WTC11 (cell line): Measurements from ENCODE around the gene ARHGAP22. TPM values are rescaled to one million over a fixed set of nuclear protein-coding genes. Genes with fewer than 3 reads are reported as not detected.

ENCODE experiments used
- ATAC-seq: fragments of 200-7000 bp; cut with Tn5 transposase; 2 replicates; pipeline ENCODE4 v1.10.0; 2021; ENCODE audit warnings: mild to moderate bottlenecking, moderate library complexity
- CTCF ChIA-PET: fragments of 300-600 bp; sonication (Branson Sonifier 250); formaldehyde crosslinking; loops from one replicate; lab custom pipeline; 2021; ENCODE audit warnings: antibody characterized with exemption; lab: Charles Lee
- POLR2A ChIA-PET: fragments of 350-600 bp; sonication (Branson Sonifier 250); formaldehyde crosslinking; loops from one replicate; lab custom pipeline; 2021; ENCODE audit warnings: antibody characterized with exemption; lab: Charles Lee
- DNase-seq: peaks from one replicate; pipeline ENCODE4 v3.0.0; 2021; ENCODE audit warnings: low spot score
- H3K27ac Mint-ChIP-seq: 2 replicates; pipeline ENCODE4 v1.8.0; 2021; ENCODE audit warnings: mixed read lengths
- H3K27me3 Mint-ChIP-seq: 2 replicates; pipeline ENCODE4 v1.8.0; 2021; ENCODE audit warnings: low read depth, mild to moderate bottlenecking, moderate library complexity, mixed read lengths
- H3K36me3 Mint-ChIP-seq: 2 replicates; pipeline ENCODE4 v1.8.0; 2021; ENCODE audit warnings: mixed read lengths
- H3K4me1 Mint-ChIP-seq: 2 replicates; pipeline ENCODE4 v1.8.0; 2022; ENCODE audit warnings: mixed read lengths
- H3K4me3 Mint-ChIP-seq: 2 replicates; pipeline ENCODE4 v1.8.0; 2021; ENCODE audit warnings: mild to moderate bottlenecking, moderate library complexity, mixed read lengths
- H3K9me3 Mint-ChIP-seq: 2 replicates; pipeline ENCODE4 v1.8.0; 2021; ENCODE audit warnings: mixed read lengths
- AFF4 ChIP-seq: sonication (generic); formaldehyde crosslinking; IDR thresholded peaks from 2 replicates; pipeline ENCODE4 v1.8.1; 2023; ENCODE audit warnings: mild to moderate bottlenecking, missing genetic modification reagents, borderline replicate concordance
- AR ChIP-seq: fragments of 250-450 bp; sonication (Bioruptor Pico); IDR thresholded peaks from 2 replicates; pipeline ENCODE4 v1.9.0; 2021; ENCODE audit warnings: mild to moderate bottlenecking
- CTCF ChIP-seq: fragments of 200-600 bp; IDR thresholded peaks from 2 replicates; pipeline ENCODE4 v1.8.0; 2022; ENCODE audit warnings: antibody characterized with exemption
- EMX1 ChIP-seq: fragments of 250-450 bp; sonication (Bioruptor Pico); IDR thresholded peaks from 2 replicates; pipeline ENCODE4 v1.8.0; 2021; ENCODE audit warnings: mild to moderate bottlenecking
- HMGXB4 ChIP-seq: sonication (generic); formaldehyde crosslinking; IDR thresholded peaks from 2 replicates; pipeline ENCODE4 v1.8.1; 2023; ENCODE audit warnings: mild to moderate bottlenecking, moderate library complexity, missing genetic modification reagents
- IRF2 ChIP-seq: sonication (generic); formaldehyde crosslinking; IDR thresholded peaks from 2 replicates; pipeline ENCODE4 v1.8.0; 2022; ENCODE audit warnings: low read depth, missing genetic modification reagents, borderline replicate concordance
- JAZF1 ChIP-seq: fragments of 250-450 bp; sonication (Bioruptor Pico); IDR thresholded peaks from 2 replicates; pipeline ENCODE4 v1.9.0; 2021; ENCODE audit warnings: moderate library complexity, mild to moderate bottlenecking, inconsistent platforms
- NR3C1 ChIP-seq: sonication (generic); formaldehyde crosslinking; conservative IDR thresholded peaks from 2 replicates; pipeline ENCODE4 v1.8.1; 2023; ENCODE audit warnings: low read depth, mild to moderate bottlenecking, missing genetic modification reagents
- STAT6 ChIP-seq: sonication (generic); formaldehyde crosslinking; conservative IDR thresholded peaks from 2 replicates; pipeline ENCODE4 v1.8.1; 2023; ENCODE audit warnings: mild to moderate bottlenecking, low read depth, missing genetic modification reagents, moderate library complexity
- TEAD4 ChIP-seq: sonication (generic); formaldehyde crosslinking; IDR thresholded peaks from 2 replicates; pipeline ENCODE4 v1.8.0; 2022; ENCODE audit warnings: mild to moderate bottlenecking, missing genetic modification reagents
- ZMAT4 ChIP-seq: fragments of 250-450 bp; sonication (Bioruptor Pico); IDR thresholded peaks from 2 replicates; pipeline ENCODE4 v1.9.0; 2021; ENCODE audit warnings: mild to moderate bottlenecking
- ZNF281 ChIP-seq: sonication (generic); formaldehyde crosslinking; IDR thresholded peaks from 2 replicates; pipeline ENCODE4 v1.8.0; 2023; ENCODE audit warnings: mild to moderate bottlenecking, missing genetic modification reagents
- ZNF423 ChIP-seq: fragments of 250-450 bp; sonication (Bioruptor Pico); IDR thresholded peaks from 2 replicates; pipeline ENCODE4 v2.1.2; 2022; ENCODE audit warnings: mild to moderate bottlenecking, moderate library complexity
- ZNF512 ChIP-seq: sonication (generic); formaldehyde crosslinking; IDR thresholded peaks from 2 replicates; pipeline ENCODE4 v1.8.1; 2022; ENCODE audit warnings: missing genetic modification reagents, borderline replicate concordance
- ZSCAN18 ChIP-seq: fragments of 250-450 bp; sonication (Bioruptor Pico); IDR thresholded peaks from 2 replicates; pipeline ENCODE4 v2.1.2; 2022; ENCODE audit warnings: mild to moderate bottlenecking, moderate library complexity
- total RNA-seq: library from RNA; stranded (reverse); gene quantifications from 3 replicates; pipeline ENCODE4 v1.2.3, GENCODE V29; 2021

Gene ARHGAP22
- total RNA-seq, 1 experiment from 2014 or later: 8.6 TPM

- H3K4me3 Mint-ChIP-seq: no peak overlapping the region
- ChIA-PET CTCF (interaction anchor here (0.5 to 1.1 kb wide), 3 partner anchors 10 to 129 kb away, joined by 3 to 4 read pairs (median 3); no protein-coding TSS in a partner anchor), POLR2A (no interaction called here)
- ATAC-seq (no peak), DNase-seq (no peak)
- no peaks in the 10 kb centered on the region for H3K36me3 Mint-ChIP-seq
- peaks cover 14% of the 10 kb centered on the region for H3K9me3 Mint-ChIP-seq
- H3K27me3 Mint-ChIP-seq: peaks cover 11% of the 10 kb centered on the region
- TF ChIP-seq NR3C1 (no peak), ZNF512 (no peak), ZNF281 (CRISPR knock-in tag) (no peak), STAT6 (CRISPR knock-in tag) (no peak), AR (CRISPR knock-in tag) (no peak), JAZF1 (no peak), TEAD4 (no peak), IRF2 (CRISPR knock-in tag) (no peak), AFF4 (CRISPR knock-in tag) (no peak), ZSCAN18 (CRISPR knock-in tag) (no peak), ZMAT4 (no peak), HMGXB4 (no peak), CTCF (no peak), ZNF423 (CRISPR knock-in tag) (no peak), EMX1 (no peak)
- no peak overlapping the region; the same call in 1 of the 2 replicates for H3K27ac Mint-ChIP-seq
- peaks cover 18% of the 10 kb centered on the region for H3K4me1 Mint-ChIP-seq
Measured at GRCh38 chr10:48526011-48526821, 78.7 kb downstream of the ARHGAP22 start.
